H1 (cell line): ENCODE results near the gene ST6GALNAC5. TPM values are rescaled to one million over a fixed set of nuclear protein-coding genes. Genes with fewer than 3 reads are reported as not detected.
A peak's percentile ranks its signal among the peaks of the same experiment; 100 is the strongest.

Source experiments
- CTCF ChIA-PET: fragments of 300-600 bp; sonication (Branson Sonifier 250); formaldehyde crosslinking; loops from one replicate; lab custom pipeline; 2021; ENCODE audit not compliant: partially characterized antibody; lab: Charles Lee
- POLR2A ChIA-PET: fragments of 300-600 bp; sonication (Branson Sonifier 250); formaldehyde crosslinking; loops from one replicate; lab custom pipeline; 2021; ENCODE audit warnings: inconsistent platforms; ENCODE audit not compliant: partially characterized antibody; lab: Charles Lee
- DNase-seq, 2 experiments: peaks; one replicate each; pipeline versions ENCODE4 v3.0.0 to v3.0.0-alpha.2; 2010 to 2022; ENCODE audit warnings: low spot score in 2 of 2, low read depth in 1 of 2, mixed read lengths in 1 of 2
- FAIRE-seq: peaks from 2 replicates; lab custom pipeline; 2011; peaks lifted over from hg19 to GRCh38; lab: Jason Lieb, UNC
- H2AFZ ChIP-seq: 2 replicates; pipeline ENCODE4 v1.8.1; 2012; ENCODE audit warnings: low read length, inconsistent platforms
- H2AK5ac ChIP-seq: 2 replicates; pipeline ENCODE4 v1.6.1; 2013; ENCODE audit warnings: low read depth, low read length
- H2BK120ac ChIP-seq: replicated peaks from 2 replicates; pipeline ENCODE3; 2013; ENCODE audit warnings: low read depth, low read length, inconsistent platforms
- H2BK12ac ChIP-seq: 2 replicates; pipeline ENCODE4 v1.6.1; 2013; ENCODE audit warnings: low read depth, low read length
- H2BK15ac ChIP-seq: 2 replicates; pipeline ENCODE4 v1.6.1; 2013; ENCODE audit warnings: low read length
- H2BK20ac ChIP-seq: 2 replicates; pipeline ENCODE4 v1.6.1; 2013; ENCODE audit warnings: low read length
- H2BK5ac ChIP-seq: 2 replicates; pipeline ENCODE4 v1.6.1; 2013; ENCODE audit warnings: low read depth, low read length
- H3K14ac ChIP-seq: 2 replicates; pipeline ENCODE4 v1.6.1; 2013; ENCODE audit warnings: inconsistent platforms; ENCODE audit not compliant: insufficient read length
- H3K18ac ChIP-seq: 2 replicates; pipeline ENCODE4 v1.6.1; 2013; ENCODE audit warnings: low read length; ENCODE audit errors: extremely low read depth
- H3K23ac ChIP-seq: 2 replicates; pipeline ENCODE4 v1.6.1; 2013; ENCODE audit warnings: inconsistent platforms; ENCODE audit not compliant: insufficient read length
- H3K23me2 ChIP-seq: 2 replicates; pipeline ENCODE4 v1.6.1; 2013; ENCODE audit warnings: low read depth, low read length
- H3K27ac ChIP-seq: 2 replicates; pipeline ENCODE4 v1.6.1; 2011; ENCODE audit warnings: low read depth, low read length, inconsistent platforms
- H3K27me3 ChIP-seq, 4 experiments: replicated peaks in 1 of 4; 1 replicate in 1 of 4; 2 replicates in 3 of 4; pipeline versions ENCODE4 v1.6.1 to v1.8.1; 2011 to 2013; ENCODE audit warnings: low read length in 3 of 4, mild to moderate bottlenecking in 3 of 4, inconsistent platforms in 2 of 4, mixed read lengths in 2 of 4, moderate library complexity in 1 of 4; ENCODE audit not compliant: control insufficient read depth in 3 of 4, insufficient read depth in 3 of 4; ENCODE audit errors: extremely low read depth in 1 of 4
- H3K36me3 ChIP-seq, 4 experiments: 2 replicates each; pipeline versions ENCODE4 v1.6.1 to v1.8.1; 2011 to 2013; ENCODE audit warnings: mild to moderate bottlenecking in 4 of 4, low read length in 3 of 4, moderate library complexity in 2 of 4, control low read depth in 1 of 4, inconsistent platforms in 1 of 4; ENCODE audit not compliant: insufficient read depth in 4 of 4, control insufficient read depth in 2 of 4
- H3K4ac ChIP-seq: replicated peaks from 2 replicates; pipeline ENCODE3; 2013; ENCODE audit warnings: low read length, low read depth, mixed read lengths, inconsistent platforms; ENCODE audit not compliant: insufficient read length
- H3K4me1 ChIP-seq, 4 experiments: replicated peaks in 1 of 4; 1 replicate in 1 of 4; 2 replicates in 3 of 4; pipeline versions ENCODE4 v1.6.1 to v1.8.1; 2011 to 2013; ENCODE audit warnings: low read length in 3 of 4, inconsistent platforms in 2 of 4, mixed read lengths in 1 of 4; ENCODE audit not compliant: insufficient read depth in 4 of 4, control insufficient read depth in 3 of 4
- H3K4me2 ChIP-seq, 2 experiments: 2 replicates each; pipeline versions ENCODE4 v1.6.1 to v1.8.1; 2011 to 2013; ENCODE audit warnings: low read depth in 2 of 2, low read length in 2 of 2, control low read depth in 1 of 2, inconsistent platforms in 1 of 2, mild to moderate bottlenecking in 1 of 2; ENCODE audit not compliant: insufficient read depth in 1 of 2
- H3K4me3 ChIP-seq, 4 experiments: fragments of 200-600, 300-600 bp in 1 of 4; sonication (generic), shearing (Covaris generic), sonication (Bioruptor Twin) in 1 of 4; 2 replicates each; pipeline versions ENCODE4 v1.5.1 to v1.8.1; 2011 to 2016; ENCODE audit warnings: low read length in 4 of 4, low read depth in 3 of 4, control low read depth in 2 of 4, inconsistent platforms in 2 of 4, mild to moderate bottlenecking in 2 of 4, mixed read lengths in 1 of 4, moderate library complexity in 1 of 4; ENCODE audit not compliant: insufficient read depth in 2 of 4; ENCODE audit errors: extremely low read depth in 1 of 4
- H3K56ac ChIP-seq: replicated peaks from 2 replicates; pipeline ENCODE3; 2013; ENCODE audit warnings: low read depth, mild to moderate bottlenecking, mixed read lengths, low read length, inconsistent platforms; ENCODE audit not compliant: insufficient read length
- H3K79me1 ChIP-seq: 2 replicates; pipeline ENCODE4 v1.6.1; 2013; ENCODE audit warnings: low read depth, low read length, control low read depth
- H3K79me2 ChIP-seq, 2 experiments: 2 replicates each; pipeline versions ENCODE4 v1.6.1 to v1.8.1; 2012 to 2013; ENCODE audit warnings: low read length in 2 of 2, mild to moderate bottlenecking in 2 of 2, inconsistent platforms in 1 of 2; ENCODE audit not compliant: insufficient read depth in 2 of 2, control insufficient read depth in 1 of 2
- H3K9ac ChIP-seq, 4 experiments: replicated peaks in 1 of 4; 1 replicate in 1 of 4; 2 replicates in 3 of 4; pipeline versions ENCODE4 v1.6.1 to v1.8.1; 2011 to 2013; ENCODE audit warnings: low read depth in 3 of 4, low read length in 3 of 4, control low read depth in 2 of 4, mild to moderate bottlenecking in 2 of 4, moderate library complexity in 2 of 4, inconsistent platforms in 1 of 4; ENCODE audit errors: extremely low read depth in 1 of 4
- H3K9me3 ChIP-seq, 2 experiments: 2 replicates each; pipeline versions ENCODE4 v1.6.1 to v1.8.1; 2012 to 2013; ENCODE audit warnings: mild to moderate bottlenecking in 2 of 2, moderate library complexity in 2 of 2, control low read depth in 1 of 2, inconsistent platforms in 1 of 2, low read depth in 1 of 2, low read length in 1 of 2, mixed read lengths in 1 of 2; ENCODE audit not compliant: insufficient read depth in 2 of 2
- H4K20me1 ChIP-seq, 2 experiments: replicated peaks in 1 of 2; 2 replicates each; pipeline versions ENCODE3 to v1.8.1; 2011 to 2013; ENCODE audit warnings: inconsistent platforms in 2 of 2, low read length in 2 of 2, mild to moderate bottlenecking in 1 of 2; ENCODE audit not compliant: insufficient read depth in 2 of 2, control insufficient read depth in 1 of 2
- H4K5ac ChIP-seq: 2 replicates; pipeline ENCODE4 v1.6.1; 2013; ENCODE audit warnings: low read length, low read depth, mixed read lengths, inconsistent platforms; ENCODE audit not compliant: insufficient read length
- H4K8ac ChIP-seq: 2 replicates; pipeline ENCODE4 v1.8.0; 2013; ENCODE audit warnings: mild to moderate bottlenecking, moderate library complexity, low read length, inconsistent platforms; ENCODE audit not compliant: insufficient read depth; ENCODE audit errors: extremely low read depth
- H4K91ac ChIP-seq: replicated peaks from 2 replicates; pipeline ENCODE3; 2013; ENCODE audit warnings: low read length, mixed read lengths, inconsistent platforms; ENCODE audit not compliant: insufficient read length
- CTCF ChIP-seq, 3 experiments: IDR thresholded peaks; 1 replicate in 2 of 3; 2 replicates in 1 of 3; pipeline versions ENCODE4 v1.5.1 to v1.6.1; 2011; ENCODE audit warnings: low read length in 3 of 3, mild to moderate bottlenecking in 3 of 3, inconsistent platforms in 2 of 3, low read depth in 1 of 3, moderate library complexity in 1 of 3; ENCODE audit not compliant: insufficient read depth in 1 of 3; ENCODE audit errors: control extremely low read depth in 1 of 3
- PHF8 ChIP-seq: fragments of 200-600 bp; sonication (generic); conservative IDR thresholded peaks from 2 replicates; pipeline ENCODE4 v1.7.1; 2012; ENCODE audit warnings: low read depth, mild to moderate bottlenecking, inconsistent platforms, low read length, moderate library complexity
- WGBS, 2 experiments: shearing (Covaris generic) in 1 of 2; methylation state at CpG; one replicate each; pipeline versions ENCODE4 v1.1.6 to v1.1.7; 2013 to 2015; ENCODE audit warnings: low lambda C conversion rate in 2 of 2, mixed read lengths in 2 of 2, inconsistent platforms in 1 of 2, low coverage in 1 of 2, missing lambda C conversion rate in 1 of 2; ENCODE audit not compliant: insufficient replicate concordance in 2 of 2, insufficient coverage in 1 of 2, insufficient read length in 1 of 2; ENCODE audit errors: extremely low coverage in 1 of 2, missing lambda C conversion rate in 1 of 2; 5-methylcytosine and 5-hydroxymethylcytosine counted together
- polyA plus RNA-seq, 7 experiments: library from polyadenylated mRNA; depleted of rRNA in 3 of 7; stranded (reverse) in 5 of 7; unstranded in 2 of 7; fragments of >200 nt in 5 of 7; fragments of 200-250 nt in 2 of 7; gene quantifications; 1 replicate in 5 of 7; 2 replicates in 1 of 7; 4 replicates in 1 of 7; pipeline versions ENCODE4 v1.2.1 to v1.2.3, GENCODE V29; 2011 to 2013; ENCODE audit warnings: missing spikeins in 2 of 7, mixed read lengths in 2 of 7
- total RNA-seq: library from RNA; stranded (reverse); fragmentation: NEBNext Ultra II Directional; extraction: Animal tissue kit (Norgen Biotek cat#: 25700); gene quantifications from 2 replicates; pipeline ENCODE4 v1.2.1, GENCODE V29; 2021

ST6GALNAC5 gene
- total and polyA plus RNA-seq, 2 of the 8 experiments (the other 6 are each of a cell fraction or from before 2014, with no cell fraction given), result 6.2 to 7.3 TPM

GRCh38 chr1:77085109-77085508 lies 217.8 kb downstream of the ST6GALNAC5 start:
- CTCF ChIA-PET, result interaction anchor here (0.5 to 2.9 kb wide), 7 partner anchors 9 to 725 kb away, joined by 3 to 7 read pairs (median 3); no protein-coding TSS in a partner anchor
- no peak overlapping the region for H4K8ac ChIP-seq
- DNase-seq, result no peak
- TF ChIP-seq PHF8 (no peak), CTCF (IDR thresholded peaks at IDR 0.05; ENCODE audit: control extremely low read depth in 1 of 3, insufficient read depth in 1 of 3, low read depth in 1 of 3, low read length in 3 of 3) (peak in 1 of 3 experiments; percentile 1; a peak in 1 of 4 replicates)

More at GRCh38 chr1:77085109-77085508, 217.8 kb downstream of the ST6GALNAC5 start:
- no peak overlapping the region for H2AK5ac ChIP-seq
- peaks cover 2 to 5% (median 4%) of the 10 kb centered on the region in 4 experiments; a peak in 6 of 7 replicates for H3K4me1 ChIP-seq
- POLR2A ChIA-PET, result no interaction called here
- no peak overlapping the region for H3K23ac ChIP-seq
- no peak overlapping the region for H3K18ac ChIP-seq
- no peak overlapping the region for H4K5ac ChIP-seq
- H2BK20ac ChIP-seq, result no peak overlapping the region
- no peaks in the 10 kb centered on the region for H3K79me1 ChIP-seq
- no peak overlapping the region for H2AFZ ChIP-seq
- no peaks in the 10 kb centered on the region for H3K79me2 ChIP-seq
- H4K20me1 ChIP-seq, result no peaks in the 10 kb centered on the region
- no peak for FAIRE-seq
- no peak overlapping the region for H3K4me2 ChIP-seq
- no peak overlapping the region for H3K56ac ChIP-seq
- H3K4ac ChIP-seq, result no peak overlapping the region
- H3K14ac ChIP-seq, result no peak overlapping the region
- H2BK15ac ChIP-seq, result no peak overlapping the region
- no peak overlapping the region for H2BK5ac ChIP-seq
- H3K9me3 ChIP-seq, result no peaks in the 10 kb centered on the region
- no peak overlapping the region for H4K91ac ChIP-seq
- no peaks in the 10 kb centered on the region for H3K36me3 ChIP-seq
- H3K9ac ChIP-seq, result no peak overlapping the region
- H3K4me3 ChIP-seq, result no peak overlapping the region
- H2BK120ac ChIP-seq, result no peak overlapping the region
- no peak overlapping the region for H2BK12ac ChIP-seq
- H3K27me3 ChIP-seq, result no peaks in the 10 kb centered on the region
- no peaks in the 10 kb centered on the region for H3K23me2 ChIP-seq
- 89% methylated on average over 1 of the region's 1 CpG; no CpG with 5 or more reads in 1 of the 2 experiments for WGBS, 2 experiments
- no peak overlapping the region for H3K27ac ChIP-seq
